SK-N-SH (cell line): ENCODE results near the gene TAS2R16. TPM values are rescaled to one million over a fixed set of nuclear protein-coding genes. Genes with fewer than 3 reads are reported as not detected.

ENCODE experiments used
- CTCF ChIA-PET: fragments of 300-600, 350-600 bp; formaldehyde crosslinking; extraction: SDS; loops from one replicate; lab custom pipeline; 2021; lab: Yijun Ruan, JAX
- POLR2A ChIA-PET: fragments of 350-600 bp; sonication (Branson Sonifier 250); formaldehyde crosslinking; extraction: SDS; loops from one replicate; lab custom pipeline; 2020; ENCODE audit warnings: antibody characterized with exemption, inconsistent platforms; lab: Yijun Ruan, JAX
- DNase-seq: peaks from one replicate; pipeline ENCODE4 v3.0.0; 2012
- H2AFZ ChIP-seq: fragments of 200-600 bp; sonication (generic); 2 replicates; pipeline ENCODE4 v1.8.1; 2016; ENCODE audit warnings: antibody characterized with exemption, mild to moderate bottlenecking, low read depth
- H3F3A ChIP-seq: fragments of 200-600 bp; sonication (generic); replicated peaks from 2 replicates; pipeline ENCODE3; 2016; ENCODE audit warnings: antibody characterized with exemption, mild to moderate bottlenecking; ENCODE audit not compliant: insufficient read depth
- H3K27ac ChIP-seq, 2 experiments: fragments of 200-500 bp in 1 of 2; fragments of 200-600 bp in 1 of 2; sonication (Bioruptor generic) in 1 of 2; sonication (generic), shearing (Covaris generic) in 1 of 2; 2 replicates each; pipeline versions ENCODE4 v1.5.1 to v1.6.1; 2014 to 2016; ENCODE audit warnings: low read depth in 2 of 2, inconsistent platforms in 1 of 2, low read length in 1 of 2, mild to moderate bottlenecking in 1 of 2, mixed read lengths in 1 of 2
- H3K27me3 ChIP-seq: fragments of 200-600 bp; sonication (generic), shearing (Covaris generic); 2 replicates; pipeline ENCODE4 v1.6.1; 2016; ENCODE audit warnings: mixed run types; ENCODE audit not compliant: insufficient read depth
- H3K36me3 ChIP-seq, 2 experiments: fragments of 200-500 bp in 1 of 2; fragments of 200-600 bp in 1 of 2; sonication (Bioruptor generic) in 1 of 2; sonication (generic) in 1 of 2; replicated peaks in 1 of 2; 2 replicates each; pipeline versions ENCODE3 to v1.5.1; 2014 to 2016; ENCODE audit warnings: low read length in 1 of 2, mild to moderate bottlenecking in 1 of 2; ENCODE audit not compliant: insufficient read depth in 2 of 2, control insufficient read depth in 1 of 2
- H3K4me1 ChIP-seq, 2 experiments: fragments of 200-500 bp in 1 of 2; fragments of 200-600 bp in 1 of 2; sonication (Bioruptor generic) in 1 of 2; sonication (generic), shearing (Covaris generic) in 1 of 2; 2 replicates each; pipeline versions ENCODE4 v1.5.1 to v1.6.1; 2014 to 2016; ENCODE audit warnings: low read depth in 1 of 2, low read length in 1 of 2, mixed run types in 1 of 2; ENCODE audit not compliant: insufficient read depth in 2 of 2, control insufficient read depth in 1 of 2
- H3K4me2 ChIP-seq: fragments of 200-600 bp; sonication (generic), shearing (Covaris generic); 2 replicates; pipeline ENCODE4 v1.6.1; 2017; ENCODE audit warnings: mixed run types
- H3K4me3 ChIP-seq, 2 experiments: fragments of 200-500 bp in 1 of 2; fragments of 200-600 bp in 1 of 2; sonication (Bioruptor generic) in 1 of 2; sonication (generic), shearing (Covaris generic) in 1 of 2; 2 replicates each; pipeline versions ENCODE4 v1.5.1 to v1.8.1; 2014 to 2016; ENCODE audit warnings: low read depth in 2 of 2, inconsistent platforms in 1 of 2, low read length in 1 of 2, mild to moderate bottlenecking in 1 of 2, mixed read lengths in 1 of 2, moderate library complexity in 1 of 2
- H3K79me2 ChIP-seq: fragments of 200-600 bp; sonication (generic); 2 replicates; pipeline ENCODE4 v1.8.1; 2017; ENCODE audit warnings: mild to moderate bottlenecking; ENCODE audit not compliant: insufficient read depth
- H3K9ac ChIP-seq: fragments of 200-600 bp; sonication (generic); 2 replicates; pipeline ENCODE4 v1.6.1; 2017; ENCODE audit warnings: mixed run types
- H3K9me2 ChIP-seq: fragments of 200-600 bp; sonication (generic); 2 replicates; pipeline ENCODE4 v1.6.1; 2017; ENCODE audit warnings: mixed run types
- H3K9me3 ChIP-seq: fragments of 200-600 bp; sonication (generic); 2 replicates; pipeline ENCODE4 v1.6.1; 2017; ENCODE audit warnings: mixed run types, mild to moderate bottlenecking, moderate library complexity
- H4K20me1 ChIP-seq: fragments of 200-600 bp; sonication (generic); 2 replicates; pipeline ENCODE4 v1.6.1; 2017; ENCODE audit warnings: mild to moderate bottlenecking, mixed run types; ENCODE audit not compliant: insufficient read depth
- CHD2 ChIP-seq: fragments of 150-350 bp; IDR thresholded peaks from 2 replicates; pipeline ENCODE4 v1.6.1; 2018; ENCODE audit warnings: low read length; ENCODE audit not compliant: partially characterized antibody
- IRF3 ChIP-seq: fragments of 150-350 bp; IDR thresholded peaks from 2 replicates; pipeline ENCODE4 v1.6.1; 2016; ENCODE audit warnings: mild to moderate bottlenecking, low read depth, low read length
- JUND ChIP-seq: IDR thresholded peaks from 2 replicates; pipeline ENCODE4 v1.4.0; 2012
- MEF2A ChIP-seq: IDR thresholded peaks from 2 replicates; pipeline ENCODE4 v1.4.0; 2012; ENCODE audit warnings: low read depth, borderline replicate concordance
- POLR2AphosphoS5 ChIP-seq: IDR thresholded peaks from 2 replicates; pipeline ENCODE4 v1.6.1; 2012; ENCODE audit warnings: low read depth, low read length
- REST ChIP-seq: IDR thresholded peaks from 2 replicates; pipeline ENCODE4 v1.6.1; 2012; ENCODE audit warnings: mild to moderate bottlenecking, low read depth, low read length, moderate library complexity
- TAF1 ChIP-seq: IDR thresholded peaks from 2 replicates; pipeline ENCODE4 v1.6.1; 2012; ENCODE audit warnings: low read depth, mild to moderate bottlenecking, low read length, moderate library complexity, borderline replicate concordance
- TCF12 ChIP-seq: IDR thresholded peaks from 2 replicates; pipeline ENCODE4 v1.4.0; 2012
- USF2 ChIP-seq: fragments of 150-350 bp; IDR thresholded peaks from 2 replicates; pipeline ENCODE4 v1.6.1; 2017; ENCODE audit warnings: antibody characterized with exemption, low read length, low read depth, borderline replicate concordance
- WGBS: methylation state at CpG from one replicate; pipeline ENCODE4 v1.1.6; 2017; ENCODE audit warnings: low lambda C conversion rate; 5-methylcytosine and 5-hydroxymethylcytosine counted together
- polyA plus RNA-seq, 3 experiments: library from polyadenylated mRNA; depleted of rRNA; stranded (reverse); fragments of >200 nt; gene quantifications; 2 replicates each; pipeline ENCODE4 v1.2.3, GENCODE V29; 2012

TAS2R16 gene
- polyA plus RNA-seq, 1 of the 3 experiments (the other 2 are of a cell fraction): not detected

DNA sequence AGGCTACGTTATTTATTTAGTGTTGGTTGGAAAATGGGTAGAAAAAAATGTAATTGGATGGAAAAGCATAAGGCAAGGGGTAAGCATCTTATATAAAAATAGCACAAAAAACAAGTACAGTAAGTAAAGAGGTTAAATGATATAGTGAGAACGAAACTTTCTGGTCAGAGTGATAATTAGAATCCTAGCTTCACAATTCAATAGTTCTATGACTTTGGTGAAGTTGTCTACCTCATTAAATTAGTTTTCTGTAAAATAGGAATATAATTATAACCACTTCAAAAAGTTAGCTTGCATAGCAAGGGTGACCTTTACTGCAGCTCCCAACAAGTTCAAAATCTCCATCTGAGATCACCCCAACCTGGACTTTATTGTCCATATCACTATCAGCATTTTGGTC is 30.8 kb upstream of the TAS2R16 start (continued):
- TF ChIP-seq USF2: no peak

- Histone ChIP-seq H4K20me1 (no peaks in the 10 kb centered on the region), H3K9me3 (no peaks in the 10 kb centered on the region), H3K79me2 (no peaks in the 10 kb centered on the region)
- TF ChIP-seq IRF3: no peak
- TF ChIP-seq CHD2: no peak
- no peak for TF ChIP-seq REST
- no peak for TF ChIP-seq POLR2AphosphoS5
- TF ChIP-seq TCF12: no peak
- no peak for TF ChIP-seq MEF2A
- no peak for TF ChIP-seq JUND
- no peak for TF ChIP-seq TAF1
- TF ChIP-seq, all 33 proteins: peak for 0
- H3K27ac ChIP-seq: no peak overlapping the region
- H2AFZ ChIP-seq: no peak overlapping the region
- POLR2A ChIA-PET: no interaction called here
- 2% methylated on average over 3 of the region's 3 CpGs for WGBS
- peaks cover 0 to 12% of the 10 kb centered on the region in 2 experiments; a peak in 1 of 4 replicates for H3K4me1 ChIP-seq
- H3K36me3 ChIP-seq: no peaks in the 10 kb centered on the region
- CTCF ChIA-PET: no interaction called here
- H3K4me3 ChIP-seq: no peak overlapping the region
- no peak overlapping the region for H3K9ac ChIP-seq
- no peak for DNase-seq
- H3K4me2 ChIP-seq: peak overlapping the region; percentile 18; the same call in 1 of the 2 replicates
- no peaks in the 10 kb centered on the region for H3K9me2 ChIP-seq
- peaks cover 15% of the 10 kb centered on the region for H3F3A ChIP-seq
- no peaks in the 10 kb centered on the region for H3K27me3 ChIP-seq
These were observed 29.7 kb upstream of the TAS2R16 start for GRCh38 chr7:123024989-123025758.
